ENCODE data around the gene KLHL6.

DNA sequence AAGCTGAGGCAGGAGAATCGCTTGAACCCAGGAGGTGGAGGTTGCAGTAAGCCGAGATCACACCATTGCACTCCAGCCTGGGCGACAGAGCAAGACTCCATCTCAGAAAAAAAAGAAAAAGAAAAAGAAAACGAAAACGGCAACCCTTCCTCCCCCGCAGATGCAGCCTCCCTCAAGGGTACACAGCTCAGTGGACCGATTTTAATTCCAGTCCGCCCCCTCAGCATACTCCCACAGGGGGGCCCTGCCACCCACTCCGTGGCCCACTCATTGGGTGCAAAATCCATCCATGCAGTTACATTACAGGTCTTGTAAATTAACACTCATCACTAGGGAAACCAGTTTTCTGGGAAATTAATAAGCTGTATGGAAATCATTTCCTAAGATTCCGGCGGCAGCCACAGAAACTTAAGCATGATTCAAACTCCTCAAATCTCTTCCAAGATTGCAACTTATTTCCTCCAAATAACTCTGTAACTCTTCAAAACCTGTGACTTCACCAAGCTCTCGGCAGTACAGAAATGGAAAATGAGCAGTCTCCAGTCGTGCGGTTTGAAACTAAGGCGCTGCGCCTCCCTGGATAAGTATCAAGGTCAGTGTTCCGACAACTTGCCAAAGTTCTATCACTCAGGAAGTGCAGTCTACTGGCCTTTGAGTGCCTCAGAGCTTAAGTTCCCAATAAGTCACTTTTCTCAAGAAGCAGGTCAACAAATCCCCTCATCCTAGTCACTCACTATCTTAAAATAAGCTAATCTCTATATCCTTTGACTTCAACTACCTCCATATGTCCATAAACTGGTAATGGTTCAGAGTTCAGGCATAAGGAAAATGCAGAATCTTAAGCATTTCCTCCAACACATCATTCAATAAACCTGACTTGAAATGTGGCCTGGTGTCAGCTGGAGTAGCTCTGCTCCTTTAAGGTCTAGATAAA is 24.7 kb upstream of the KLHL6 start:
- TF ChIP-seq, protein P1, sequence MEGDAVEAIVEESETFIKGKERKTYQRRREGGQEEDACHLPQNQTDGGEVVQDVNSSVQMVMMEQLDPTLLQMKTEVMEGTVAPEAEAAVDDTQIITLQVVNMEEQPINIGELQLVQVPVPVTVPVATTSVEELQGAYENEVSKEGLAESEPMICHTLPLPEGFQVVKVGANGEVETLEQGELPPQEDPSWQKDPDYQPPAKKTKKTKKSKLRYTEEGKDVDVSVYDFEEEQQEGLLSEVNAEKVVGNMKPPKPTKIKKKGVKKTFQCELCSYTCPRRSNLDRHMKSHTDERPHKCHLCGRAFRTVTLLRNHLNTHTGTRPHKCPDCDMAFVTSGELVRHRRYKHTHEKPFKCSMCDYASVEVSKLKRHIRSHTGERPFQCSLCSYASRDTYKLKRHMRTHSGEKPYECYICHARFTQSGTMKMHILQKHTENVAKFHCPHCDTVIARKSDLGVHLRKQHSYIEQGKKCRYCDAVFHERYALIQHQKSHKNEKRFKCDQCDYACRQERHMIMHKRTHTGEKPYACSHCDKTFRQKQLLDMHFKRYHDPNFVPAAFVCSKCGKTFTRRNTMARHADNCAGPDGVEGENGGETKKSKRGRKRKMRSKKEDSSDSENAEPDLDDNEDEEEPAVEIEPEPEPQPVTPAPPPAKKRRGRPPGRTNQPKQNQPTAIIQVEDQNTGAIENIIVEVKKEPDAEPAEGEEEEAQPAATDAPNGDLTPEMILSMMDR (IDR thresholded peaks at IDR 0.05; ENCODE audit: low read depth, low read length, missing input control): no peak
- TF ChIP-seq RAD21 (IDR thresholded peaks at IDR 0.05) (no peak), GABPA (IDR thresholded peaks at IDR 0.05 in 1 of 2, conservative IDR thresholded peaks at IDR 0.05 in 1 of 2) (no peak), YY1 (IDR thresholded peaks at IDR 0.05) (no peak), TAF1 (conservative IDR thresholded peaks at IDR 0.05) (no peak), RXRA (IDR thresholded peaks at IDR 0.05) (peak in 1 of 2 donors; percentile 9), FOXA1 (IDR thresholded peaks at IDR 0.05) (no peak), HNF4G (IDR thresholded peaks at IDR 0.05) (no peak), EGR1 (IDR thresholded peaks at IDR 0.05; ENCODE audit: low read depth in 2 of 2) (no peak), SP1 (IDR thresholded peaks at IDR 0.05) (no peak)
- TF ChIP-seq, protein P2, sequence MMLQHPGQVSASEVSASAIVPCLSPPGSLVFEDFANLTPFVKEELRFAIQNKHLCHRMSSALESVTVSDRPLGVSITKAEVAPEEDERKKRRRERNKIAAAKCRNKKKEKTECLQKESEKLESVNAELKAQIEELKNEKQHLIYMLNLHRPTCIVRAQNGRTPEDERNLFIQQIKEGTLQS (IDR thresholded peaks at IDR 0.05): no peak
- TF ChIP-seq, protein P3, sequence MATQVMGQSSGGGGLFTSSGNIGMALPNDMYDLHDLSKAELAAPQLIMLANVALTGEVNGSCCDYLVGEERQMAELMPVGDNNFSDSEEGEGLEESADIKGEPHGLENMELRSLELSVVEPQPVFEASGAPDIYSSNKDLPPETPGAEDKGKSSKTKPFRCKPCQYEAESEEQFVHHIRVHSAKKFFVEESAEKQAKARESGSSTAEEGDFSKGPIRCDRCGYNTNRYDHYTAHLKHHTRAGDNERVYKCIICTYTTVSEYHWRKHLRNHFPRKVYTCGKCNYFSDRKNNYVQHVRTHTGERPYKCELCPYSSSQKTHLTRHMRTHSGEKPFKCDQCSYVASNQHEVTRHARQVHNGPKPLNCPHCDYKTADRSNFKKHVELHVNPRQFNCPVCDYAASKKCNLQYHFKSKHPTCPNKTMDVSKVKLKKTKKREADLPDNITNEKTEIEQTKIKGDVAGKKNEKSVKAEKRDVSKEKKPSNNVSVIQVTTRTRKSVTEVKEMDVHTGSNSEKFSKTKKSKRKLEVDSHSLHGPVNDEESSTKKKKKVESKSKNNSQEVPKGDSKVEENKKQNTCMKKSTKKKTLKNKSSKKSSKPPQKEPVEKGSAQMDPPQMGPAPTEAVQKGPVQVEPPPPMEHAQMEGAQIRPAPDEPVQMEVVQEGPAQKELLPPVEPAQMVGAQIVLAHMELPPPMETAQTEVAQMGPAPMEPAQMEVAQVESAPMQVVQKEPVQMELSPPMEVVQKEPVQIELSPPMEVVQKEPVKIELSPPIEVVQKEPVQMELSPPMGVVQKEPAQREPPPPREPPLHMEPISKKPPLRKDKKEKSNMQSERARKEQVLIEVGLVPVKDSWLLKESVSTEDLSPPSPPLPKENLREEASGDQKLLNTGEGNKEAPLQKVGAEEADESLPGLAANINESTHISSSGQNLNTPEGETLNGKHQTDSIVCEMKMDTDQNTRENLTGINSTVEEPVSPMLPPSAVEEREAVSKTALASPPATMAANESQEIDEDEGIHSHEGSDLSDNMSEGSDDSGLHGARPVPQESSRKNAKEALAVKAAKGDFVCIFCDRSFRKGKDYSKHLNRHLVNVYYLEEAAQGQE (IDR thresholded peaks at IDR 0.05): no peak
- TF ChIP-seq, protein P4, sequence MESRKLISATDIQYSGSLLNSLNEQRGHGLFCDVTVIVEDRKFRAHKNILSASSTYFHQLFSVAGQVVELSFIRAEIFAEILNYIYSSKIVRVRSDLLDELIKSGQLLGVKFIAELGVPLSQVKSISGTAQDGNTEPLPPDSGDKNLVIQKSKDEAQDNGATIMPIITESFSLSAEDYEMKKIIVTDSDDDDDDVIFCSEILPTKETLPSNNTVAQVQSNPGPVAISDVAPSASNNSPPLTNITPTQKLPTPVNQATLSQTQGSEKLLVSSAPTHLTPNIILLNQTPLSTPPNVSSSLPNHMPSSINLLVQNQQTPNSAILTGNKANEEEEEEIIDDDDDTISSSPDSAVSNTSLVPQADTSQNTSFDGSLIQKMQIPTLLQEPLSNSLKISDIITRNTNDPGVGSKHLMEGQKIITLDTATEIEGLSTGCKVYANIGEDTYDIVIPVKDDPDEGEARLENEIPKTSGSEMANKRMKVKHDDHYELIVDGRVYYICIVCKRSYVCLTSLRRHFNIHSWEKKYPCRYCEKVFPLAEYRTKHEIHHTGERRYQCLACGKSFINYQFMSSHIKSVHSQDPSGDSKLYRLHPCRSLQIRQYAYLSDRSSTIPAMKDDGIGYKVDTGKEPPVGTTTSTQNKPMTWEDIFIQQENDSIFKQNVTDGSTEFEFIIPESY (IDR thresholded peaks at IDR 0.05): no peak
- TF ChIP-seq, protein P5, sequence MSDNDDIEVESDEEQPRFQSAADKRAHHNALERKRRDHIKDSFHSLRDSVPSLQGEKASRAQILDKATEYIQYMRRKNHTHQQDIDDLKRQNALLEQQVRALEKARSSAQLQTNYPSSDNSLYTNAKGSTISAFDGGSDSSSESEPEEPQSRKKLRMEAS (IDR thresholded peaks at IDR 0.05): no peak

Data from liver (tissue), 3 donors.